ENCODE measurements around the gene TNFAIP6. TPM values are rescaled to one million over a fixed set of nuclear protein-coding genes. Genes with fewer than 3 reads are reported as not detected.
A peak's percentile ranks its signal among the peaks of the same experiment; 100 is the strongest.

Gene TNFAIP6
- total and polyA plus RNA-seq, 2 of the 8 experiments (the other 6 are each of a cell fraction or from before 2014, with no cell fraction given), result 1.1 to 2.0 TPM

- H3K79me2 ChIP-seq (ENCODE audit: control insufficient read depth in 1 of 2, insufficient read depth in 2 of 2, low read length in 2 of 2), result peaks cover 12 to 49% of the 10 kb centered on the region in 2 experiments
- H3K27me3 ChIP-seq (replicated peaks in 1 of 4; ENCODE audit: control insufficient read depth in 3 of 4, extremely low read depth in 1 of 4, insufficient read depth in 3 of 4, low read length in 3 of 4), result no peaks in the 10 kb centered on the region
- H3K36me3 ChIP-seq (ENCODE audit: control insufficient read depth in 2 of 4, insufficient read depth in 4 of 4, low read length in 3 of 4), result peaks cover 9 to 35% (median 24%) of the 10 kb centered on the region in 4 experiments; a peak in 6 of 8 replicates
- H2BK5ac ChIP-seq (ENCODE audit: low read depth, low read length), result peak within 1 kb of the TSS; percentile 97
- H3K4ac ChIP-seq (replicated peaks; ENCODE audit: insufficient read length, low read depth, low read length), result no peak within 1 kb of the TSS
- H3K9ac ChIP-seq (replicated peaks in 1 of 4; ENCODE audit: extremely low read depth in 1 of 4, low read depth in 3 of 4, low read length in 3 of 4), result peak within 1 kb of the TSS; percentile 77 to 98 (median 88)
- WGBS, 2 experiments (ENCODE audit: extremely low coverage in 1 of 2, insufficient coverage in 1 of 2, insufficient read length in 1 of 2, insufficient replicate concordance in 2 of 2, low coverage in 1 of 2, low lambda C conversion rate in 2 of 2, missing lambda C conversion rate in 1 of 2), result 2% methylated on average over 52 of the region's 65 CpGs; no CpG with 5 or more reads in 1 of the 2 experiments
- H4K20me1 ChIP-seq (replicated peaks in 1 of 2; ENCODE audit: control insufficient read depth in 1 of 2, insufficient read depth in 2 of 2, low read length in 2 of 2), result peaks cover 1 to 7% of the 10 kb centered on the region in 2 experiments
- H2AK5ac ChIP-seq (ENCODE audit: low read depth, low read length), result 0 out of 2 replicates have a peak within 1 kb of the TSS, but pooled peaks have one; percentile 9
- H2AFZ ChIP-seq (ENCODE audit: low read length), result peak within 1 kb of the TSS; percentile 36; the same call in 1 of the 2 replicates
- H2BK20ac ChIP-seq (ENCODE audit: low read length), result peak within 1 kb of the TSS; percentile 80; the same call in 1 of the 2 replicates
- H2BK15ac ChIP-seq (ENCODE audit: low read length), result no peak within 1 kb of the TSS
- H3K79me1 ChIP-seq (ENCODE audit: low read depth, low read length), result no peaks in the 10 kb centered on the region; the same call in 1 of the 2 replicates
- H3K14ac ChIP-seq (ENCODE audit: insufficient read length), result no peak within 1 kb of the TSS
- peak within 1 kb of the TSS; percentile 50 to 66 for H3K4me2 ChIP-seq (ENCODE audit: insufficient read depth in 1 of 2, low read depth in 2 of 2, low read length in 2 of 2)
- peak; percentile 90 to 92 for DNase-seq (ENCODE audit: low read depth in 1 of 2, low spot score in 2 of 2)
- H3K23ac ChIP-seq (ENCODE audit: insufficient read length), result no peak within 1 kb of the TSS
- no peaks in the 10 kb centered on the region; the same call in 1 of the 2 replicates for H3K23me2 ChIP-seq (ENCODE audit: low read depth, low read length)
- peak within 1 kb of the TSS; percentile 91 for H3K18ac ChIP-seq (ENCODE audit: extremely low read depth, low read length)
- peak within 1 kb of the TSS; percentile 75 for H4K91ac ChIP-seq (replicated peaks; ENCODE audit: insufficient read length, low read length)
- peak within 1 kb of the TSS; percentile 97 for H4K8ac ChIP-seq (ENCODE audit: extremely low read depth, insufficient read depth, low read length)
- H2BK12ac ChIP-seq (ENCODE audit: low read depth, low read length), result peak within 1 kb of the TSS; percentile 45
- peak within 1 kb of the TSS; percentile 91 for H4K5ac ChIP-seq (ENCODE audit: insufficient read length, low read depth, low read length)
- H3K56ac ChIP-seq (replicated peaks; ENCODE audit: insufficient read length, low read depth, low read length), result peak within 1 kb of the TSS; percentile 92
- H3K9me3 ChIP-seq (ENCODE audit: insufficient read depth in 2 of 2, low read depth in 1 of 2, low read length in 1 of 2), result no peaks in the 10 kb centered on the region; a peak in 1 of 4 replicates
- H3K4me1 ChIP-seq (replicated peaks in 1 of 4; ENCODE audit: control insufficient read depth in 3 of 4, insufficient read depth in 4 of 4, low read length in 3 of 4), result peaks cover 0 to 7% (median 3%) of the 10 kb centered on the region in 4 experiments; a peak in 3 of 7 replicates
- peak within 1 kb of the TSS; percentile 99 for H3K27ac ChIP-seq (ENCODE audit: low read depth, low read length)
- ChIA-PET CTCF (ENCODE audit: partially characterized antibody) (interaction anchor here (1.1 to 1.4 kb wide), 2 partner anchors 146 to 165 kb away, joined by 3 to 4 read pairs; no protein-coding TSS in a partner anchor), POLR2A (ENCODE audit: partially characterized antibody) (interaction anchor here (0.6 to 2.2 kb wide), 14 partner anchors 9 to 149 kb away, joined by 3 to 14 read pairs (median 4); partner anchors contain the start of genes NMI and RBM43)
- H3K4me3 ChIP-seq (ENCODE audit: extremely low read depth in 1 of 4, insufficient read depth in 2 of 4, low read depth in 3 of 4, low read length in 4 of 4), result peak within 1 kb of the TSS; percentile 77 to 94 (median 82)
- peak; percentile 24 for FAIRE-seq
- peak within 1 kb of the TSS; percentile 6 for H2BK120ac ChIP-seq (replicated peaks; ENCODE audit: low read depth, low read length)
- TF ChIP-seq NANOG (IDR thresholded peaks at IDR 0.05; ENCODE audit: insufficient read depth, low read depth, low read length, poor library complexity, severe bottlenecking) (peak; percentile 36), RFX5 (IDR thresholded peaks at IDR 0.05; ENCODE audit: borderline replicate concordance, low read depth, low read length) (no peak), TBP (IDR thresholded peaks at IDR 0.05; ENCODE audit: low read depth, low read length) (peak; percentile 86), POLR2A (IDR thresholded peaks at IDR 0.05; ENCODE audit: control extremely low read depth in 1 of 2, low read depth in 2 of 2, low read length in 2 of 2) (peak; percentile 91 to 92), RAD21 (IDR thresholded peaks at IDR 0.05 in 1 of 2, conservative IDR thresholded peaks at IDR 0.05 in 1 of 2; ENCODE audit: low read depth in 2 of 2, low read length in 2 of 2) (peak; percentile 0 to 18; a peak in 2 of 4 replicates), CHD2 (IDR thresholded peaks at IDR 0.05; ENCODE audit: low read length) (peak; percentile 9; the same call in 1 of the 2 replicates), EGR1 (IDR thresholded peaks at IDR 0.05; ENCODE audit: borderline replicate concordance, low read depth, low read length) (peak; percentile 72; the same call in 1 of the 2 replicates), ASH2L (IDR thresholded peaks at IDR 0.05; ENCODE audit: low read length) (peak; percentile 93), USF2 (IDR thresholded peaks at IDR 0.05; ENCODE audit: low read length) (peak; percentile 39; the same call in 1 of the 2 replicates)
Observed at GRCh38 chr2:151409601-151410484, 52.5 kb downstream of the TNFAIP6 start, which contains the start of gene RIF1. RIF1 (plus strand) TSS chr2:151409902; CDS start chr2:151410424, 522 bp downstream.

Data from H1 (cell line).